BE2C (cell line): Measurements from ENCODE around the gene HECA.
"Not testable (repeated sequence)": the region's sequence is repeated elsewhere in the genome, so short reads cannot be mapped to it uniquely, and the experiment has no call there.

Experiments
- DNase-seq: peaks from one replicate; pipeline ENCODE4 v3.0.0-alpha.2; 2020
- H3K27me3 ChIP-seq: fragments of 250-450 bp; sonication (Bioruptor Pico); 2 replicates; pipeline ENCODE4 v1.5.1; 2020; ENCODE audit warnings: mild to moderate bottlenecking
- H3K36me3 ChIP-seq: fragments of 250-450 bp; sonication (Bioruptor Pico); 2 replicates; pipeline ENCODE4 v1.5.1; 2020; ENCODE audit warnings: mild to moderate bottlenecking
- H3K4me1 ChIP-seq: fragments of 250-450 bp; sonication (Bioruptor Pico); 2 replicates; pipeline ENCODE4 v1.5.1; 2020
- H3K4me3 ChIP-seq: 2 replicates; pipeline ENCODE4 v1.5.1; 2011; ENCODE audit warnings: low read depth, low read length
- H3K9me3 ChIP-seq: fragments of 250-450 bp; sonication (Bioruptor Pico); 2 replicates; pipeline ENCODE4 v1.5.1; 2020
- CTCF ChIP-seq: IDR thresholded peaks from 2 replicates; pipeline ENCODE4 v1.5.1; 2012; ENCODE audit warnings: mild to moderate bottlenecking, low read depth, low read length

The HECA gene

GRCh38 chr6:139119552-139119951 lies 15.3 kb upstream of the HECA start:
- no peak for TF ChIP-seq CTCF
- H3K36me3 ChIP-seq = no peaks in the 10 kb centered on the region
- H3K4me1 ChIP-seq = no peaks in the 10 kb centered on the region
- no peaks in the 10 kb centered on the region for H3K9me3 ChIP-seq
- H3K4me3 ChIP-seq = no peak overlapping the region
- H3K27me3 ChIP-seq = no peaks in the 10 kb centered on the region
- DNase-seq = no peak

- not testable (repeated sequence) for H3K4me3 ChIP-seq, DNase-seq, H3K36me3 ChIP-seq, H3K9me3 ChIP-seq, H3K4me1 ChIP-seq, H3K27me3 ChIP-seq
These were observed 12.1 kb upstream of the HECA start for GRCh38 chr6:139122823-139123222.

- H3K27me3 ChIP-seq = no peaks in the 10 kb centered on the region
- peak; percentile 49 for TF ChIP-seq CTCF
- H3K36me3 ChIP-seq = no peaks in the 10 kb centered on the region
- H3K4me1 ChIP-seq = no peaks in the 10 kb centered on the region
- peak; percentile 35 for DNase-seq
- H3K4me3 ChIP-seq = no peak overlapping the region
- no peaks in the 10 kb centered on the region for H3K9me3 ChIP-seq
These were observed 9.8 kb upstream of the HECA start for GRCh38 chr6:139124887-139125672.

GRCh38 chr6:139126255-139126654 lies 8.6 kb upstream of the HECA start:
- no peak for DNase-seq
- Histone ChIP-seq H3K4me3 (no peak overlapping the region), H3K4me1 (no peaks in the 10 kb centered on the region), H3K27me3 (no peaks in the 10 kb centered on the region), H3K9me3 (no peaks in the 10 kb centered on the region), H3K36me3 (no peaks in the 10 kb centered on the region)
- no peak for TF ChIP-seq CTCF

- DNase-seq = no peak
- Histone ChIP-seq H3K4me3 (no peak overlapping the region), H3K4me1 (no peaks in the 10 kb centered on the region), H3K27me3 (peaks cover 3% of the 10 kb centered on the region; the same call in 1 of the 2 replicates), H3K36me3 (no peaks in the 10 kb centered on the region), H3K9me3 (no peaks in the 10 kb centered on the region)
- TF ChIP-seq CTCF = no peak
These were observed 7.9 kb upstream of the HECA start for GRCh38 chr6:139126931-139127330.

- no peak for DNase-seq
- peaks cover 3% of the 10 kb centered on the region; the same call in 1 of the 2 replicates for H3K27me3 ChIP-seq
- TF ChIP-seq CTCF = no peak
- no peaks in the 10 kb centered on the region for H3K9me3 ChIP-seq
- no peak overlapping the region for H3K4me3 ChIP-seq
- no peaks in the 10 kb centered on the region for H3K4me1 ChIP-seq
- H3K36me3 ChIP-seq = no peaks in the 10 kb centered on the region
These were observed 5.6 kb upstream of the HECA start for GRCh38 chr6:139129284-139129683.
